ENCODE data around the gene ZG16B.
A peak's percentile ranks its signal among the peaks of the same experiment; 100 is the strongest.

The ZG16B gene

GRCh38 chr16:2825049-2825742, 4.9 kb upstream of the ZG16B start:
- DNase-seq (ENCODE audit: low spot score): no peak

GRCh38 chr16:2825906-2826305, 4.2 kb upstream of the ZG16B start:
- DNase-seq (ENCODE audit: low spot score): no peak

GRCh38 chr16:2826591-2827373, 3.3 kb upstream of the ZG16B start:
- DNase-seq (ENCODE audit: low spot score): no peak

GRCh38 chr16:2827374-2827791, 2.7 kb upstream of the ZG16B start:
- DNase-seq (ENCODE audit: low spot score): no peak

- DNase-seq (ENCODE audit: low spot score): no peak
Measured at GRCh38 chr16:2827831-2828520, 2.1 kb upstream of the ZG16B start.

- DNase-seq (ENCODE audit: low spot score): no peak
Measured at GRCh38 chr16:2828521-2828840, 1.6 kb upstream of the ZG16B start.

GRCh38 chr16:2828876-2829430, 1.1 kb upstream of the ZG16B start:
- DNase-seq (ENCODE audit: low spot score): no peak

- no peak for DNase-seq (ENCODE audit: low spot score)
Measured at GRCh38 chr16:2830355-2830695, 222 bp downstream of the ZG16B start.

- no peak for DNase-seq (ENCODE audit: low spot score)
Measured at GRCh38 chr16:2831203-2831602, 1.1 kb downstream of the ZG16B start.

GRCh38 chr16:2833776-2834175, 3.7 kb downstream of the ZG16B start:
- no peak for DNase-seq (ENCODE audit: low spot score)

- no peak for DNase-seq (ENCODE audit: low spot score)
Measured at GRCh38 chr16:2834968-2835367, 4.9 kb downstream of the ZG16B start.

- peak; percentile 94 for DNase-seq (ENCODE audit: low spot score)
Measured at GRCh38 chr16:2835638-2836493, 5.8 kb downstream of the ZG16B start.

GRCh38 chr16:2836646-2837508, 6.8 kb downstream of the ZG16B start:
- DNase-seq (ENCODE audit: low spot score): no peak

GRCh38 chr16:2838928-2839327, 8.8 kb downstream of the ZG16B start:
- DNase-seq (ENCODE audit: low spot score): peak; percentile 89

GRCh38 chr16:2839650-2840450, 9.7 kb downstream of the ZG16B start:
- DNase-seq (ENCODE audit: low spot score): no peak

GRCh38 chr16:2840914-2841313, 10.8 kb downstream of the ZG16B start:
- no peak for DNase-seq (ENCODE audit: low spot score)

GRCh38 chr16:2841606-2842339, 11.7 kb downstream of the ZG16B start:
- no peak for DNase-seq (ENCODE audit: low spot score)

GRCh38 chr16:2842340-2843000, 12.4 kb downstream of the ZG16B start:
- DNase-seq (ENCODE audit: low spot score): no peak

GRCh38 chr16:2843526-2843925, 13.4 kb downstream of the ZG16B start:
- no peak for DNase-seq (ENCODE audit: low spot score)
